Measurements from ENCODE around the gene RAB15.

DNA sequence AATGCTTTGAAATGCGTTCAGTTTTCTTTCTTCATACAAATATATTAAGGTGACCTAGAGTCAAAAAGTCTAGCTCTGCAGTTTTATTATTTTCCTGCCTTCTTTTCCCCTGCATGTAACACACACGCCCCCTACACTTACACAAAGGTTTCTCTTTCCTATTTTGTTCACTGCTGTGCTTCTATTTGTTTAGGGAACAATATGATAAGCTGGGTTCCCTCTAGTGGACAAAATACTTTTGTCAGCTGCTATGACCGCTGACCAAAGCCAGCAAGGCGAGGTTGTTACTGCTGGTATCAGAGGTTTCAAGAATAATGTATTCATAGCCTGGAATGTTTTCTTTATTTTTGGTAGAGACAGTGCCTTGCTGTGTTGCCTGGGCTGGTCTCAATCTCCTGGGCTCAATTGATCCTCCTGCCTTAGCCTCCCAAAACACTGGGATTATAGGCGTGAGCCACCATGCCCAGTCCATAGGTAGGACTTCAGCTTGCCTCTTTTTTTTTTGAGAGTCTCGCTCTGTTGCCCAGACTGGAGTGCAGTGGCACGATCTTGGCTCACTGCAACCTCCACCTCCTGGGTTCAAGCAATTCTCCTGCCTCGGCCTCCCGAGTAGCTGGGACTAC, 47.9 kb upstream of the RAB15 start:
- TF ChIP-seq, protein P1, sequence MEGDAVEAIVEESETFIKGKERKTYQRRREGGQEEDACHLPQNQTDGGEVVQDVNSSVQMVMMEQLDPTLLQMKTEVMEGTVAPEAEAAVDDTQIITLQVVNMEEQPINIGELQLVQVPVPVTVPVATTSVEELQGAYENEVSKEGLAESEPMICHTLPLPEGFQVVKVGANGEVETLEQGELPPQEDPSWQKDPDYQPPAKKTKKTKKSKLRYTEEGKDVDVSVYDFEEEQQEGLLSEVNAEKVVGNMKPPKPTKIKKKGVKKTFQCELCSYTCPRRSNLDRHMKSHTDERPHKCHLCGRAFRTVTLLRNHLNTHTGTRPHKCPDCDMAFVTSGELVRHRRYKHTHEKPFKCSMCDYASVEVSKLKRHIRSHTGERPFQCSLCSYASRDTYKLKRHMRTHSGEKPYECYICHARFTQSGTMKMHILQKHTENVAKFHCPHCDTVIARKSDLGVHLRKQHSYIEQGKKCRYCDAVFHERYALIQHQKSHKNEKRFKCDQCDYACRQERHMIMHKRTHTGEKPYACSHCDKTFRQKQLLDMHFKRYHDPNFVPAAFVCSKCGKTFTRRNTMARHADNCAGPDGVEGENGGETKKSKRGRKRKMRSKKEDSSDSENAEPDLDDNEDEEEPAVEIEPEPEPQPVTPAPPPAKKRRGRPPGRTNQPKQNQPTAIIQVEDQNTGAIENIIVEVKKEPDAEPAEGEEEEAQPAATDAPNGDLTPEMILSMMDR (conservative IDR thresholded peaks at IDR 0.05; ENCODE audit: low read depth, low read length) = peak; percentile 96
- TF ChIP-seq EZH2phosphoT487 (IDR thresholded peaks at IDR 0.05; ENCODE audit: borderline replicate concordance, low read length) = no peak

Measured in PC-3 (cell line).